Fibroblast of villous mesenchyme (primary cell): Measurements from ENCODE around the gene GMDS. TPM values are rescaled to one million over a fixed set of nuclear protein-coding genes. Genes with fewer than 3 reads are reported as not detected.

Experiments
- DNase-seq: peaks from one replicate; pipeline ENCODE4 v3.0.0-alpha.2; 2010; ENCODE audit warnings: low read depth
- H3K4me3 ChIP-seq: 2 replicates; pipeline ENCODE4 v1.5.1; 2011; ENCODE audit warnings: low read depth, mild to moderate bottlenecking, low read length
- total RNA-seq: library from RNA; depleted of rRNA; stranded (reverse); fragments of >200 nt; gene quantifications from 2 replicates; pipeline ENCODE4 v1.2.3, GENCODE V29; 2012
- TF ChIP-seq, protein P1 (sequence below): IDR thresholded peaks from 2 replicates; pipeline ENCODE4 v1.5.1; 2012; ENCODE audit warnings: low read depth, mild to moderate bottlenecking, low read length; ENCODE audit not compliant: insufficient read depth

The GMDS gene
- total RNA-seq, 1 donor = 6.5 TPM

DNA sequence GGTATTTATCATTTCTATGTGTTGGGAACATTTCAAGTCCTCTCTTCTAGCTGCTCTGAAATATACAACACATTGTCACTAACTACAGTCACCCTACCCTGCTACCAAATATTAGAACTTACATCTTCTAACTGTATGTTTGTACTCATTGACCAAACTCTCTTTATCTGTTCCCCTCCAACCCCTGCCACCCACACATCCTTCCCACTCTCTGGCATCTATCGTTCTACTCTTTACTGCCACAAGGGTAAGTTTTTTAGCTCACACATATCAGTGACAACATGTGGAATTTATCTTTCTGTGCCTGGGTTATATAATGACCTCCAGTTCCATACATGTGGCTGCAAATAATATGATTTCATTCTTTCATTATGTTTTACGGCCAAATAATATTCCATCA is 171.9 kb downstream of the GMDS start:
- no peak overlapping the region for H3K4me3 ChIP-seq
- TF ChIP-seq, protein P1, sequence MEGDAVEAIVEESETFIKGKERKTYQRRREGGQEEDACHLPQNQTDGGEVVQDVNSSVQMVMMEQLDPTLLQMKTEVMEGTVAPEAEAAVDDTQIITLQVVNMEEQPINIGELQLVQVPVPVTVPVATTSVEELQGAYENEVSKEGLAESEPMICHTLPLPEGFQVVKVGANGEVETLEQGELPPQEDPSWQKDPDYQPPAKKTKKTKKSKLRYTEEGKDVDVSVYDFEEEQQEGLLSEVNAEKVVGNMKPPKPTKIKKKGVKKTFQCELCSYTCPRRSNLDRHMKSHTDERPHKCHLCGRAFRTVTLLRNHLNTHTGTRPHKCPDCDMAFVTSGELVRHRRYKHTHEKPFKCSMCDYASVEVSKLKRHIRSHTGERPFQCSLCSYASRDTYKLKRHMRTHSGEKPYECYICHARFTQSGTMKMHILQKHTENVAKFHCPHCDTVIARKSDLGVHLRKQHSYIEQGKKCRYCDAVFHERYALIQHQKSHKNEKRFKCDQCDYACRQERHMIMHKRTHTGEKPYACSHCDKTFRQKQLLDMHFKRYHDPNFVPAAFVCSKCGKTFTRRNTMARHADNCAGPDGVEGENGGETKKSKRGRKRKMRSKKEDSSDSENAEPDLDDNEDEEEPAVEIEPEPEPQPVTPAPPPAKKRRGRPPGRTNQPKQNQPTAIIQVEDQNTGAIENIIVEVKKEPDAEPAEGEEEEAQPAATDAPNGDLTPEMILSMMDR = no peak
- DNase-seq = no peak

DNA sequence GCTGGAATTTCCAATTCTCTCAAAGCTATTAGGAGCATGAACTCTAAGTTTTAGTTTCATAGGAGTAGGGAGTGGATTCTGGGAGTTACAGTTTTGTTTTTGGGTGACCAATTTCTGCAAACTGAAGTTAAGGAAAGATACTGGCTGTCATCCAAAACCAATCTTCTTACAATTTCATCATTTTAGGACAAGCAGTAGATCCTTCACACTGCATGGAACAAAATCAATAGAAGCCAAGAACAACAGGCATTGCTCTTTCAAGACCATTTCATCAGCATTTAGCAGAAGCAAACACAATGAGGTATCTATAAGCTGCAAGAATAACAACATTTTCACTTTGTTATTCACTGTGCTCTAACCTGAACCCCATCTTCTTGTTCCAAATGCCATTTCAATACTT is 173.0 kb downstream of the GMDS start:
- DNase-seq = peak; percentile 7
- TF ChIP-seq, protein P1 = no peak
- no peak overlapping the region for H3K4me3 ChIP-seq

DNA sequence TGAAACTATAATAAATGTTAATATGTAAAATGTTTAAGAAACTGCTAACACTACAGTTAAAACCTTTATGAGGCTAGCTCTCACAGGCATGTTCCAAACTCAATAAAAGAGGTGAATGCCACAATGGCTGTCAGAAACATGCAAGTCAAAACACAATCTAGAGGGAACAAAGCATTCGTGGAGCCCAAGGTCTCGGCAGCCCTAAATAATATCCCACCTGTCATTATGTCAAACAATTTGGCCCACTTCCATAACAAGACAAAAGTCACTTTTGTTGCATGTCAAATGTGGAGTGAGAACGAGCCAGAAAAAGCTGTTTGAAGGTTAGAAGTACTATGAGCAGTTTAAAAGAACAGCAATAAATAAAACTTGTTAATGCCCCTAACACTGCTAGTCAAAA is 181.9 kb downstream of the GMDS start:
- no peak for DNase-seq
- no peak overlapping the region for H3K4me3 ChIP-seq
- TF ChIP-seq, protein P1 = no peak

DNA sequence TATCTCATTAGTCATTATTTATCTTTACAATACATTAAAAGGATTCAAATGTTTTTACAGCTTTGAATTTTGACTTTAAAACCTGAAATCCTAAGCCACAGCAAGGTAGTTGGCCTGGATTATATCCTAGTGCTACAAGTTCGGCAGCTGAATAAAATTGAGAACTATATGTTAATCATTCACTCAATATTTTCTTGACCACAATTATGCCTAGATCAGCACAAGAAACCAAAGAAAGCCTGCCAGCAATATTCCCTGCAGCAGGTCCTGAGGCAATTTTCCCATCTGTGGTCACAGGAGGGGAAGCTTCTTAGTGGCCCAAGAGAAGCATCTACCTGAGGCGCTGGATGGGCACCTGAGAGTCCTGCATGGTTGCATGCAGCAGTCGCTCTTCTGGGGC is 183.5 kb downstream of the GMDS start:
- TF ChIP-seq, protein P1 = no peak
- no peak for DNase-seq
- H3K4me3 ChIP-seq = no peak overlapping the region

- no peak for DNase-seq
- no peak overlapping the region for H3K4me3 ChIP-seq
- TF ChIP-seq, protein P1 = no peak
Observed at GRCh38 chr6:2055911-2056310, 189.5 kb downstream of the GMDS start.

DNA sequence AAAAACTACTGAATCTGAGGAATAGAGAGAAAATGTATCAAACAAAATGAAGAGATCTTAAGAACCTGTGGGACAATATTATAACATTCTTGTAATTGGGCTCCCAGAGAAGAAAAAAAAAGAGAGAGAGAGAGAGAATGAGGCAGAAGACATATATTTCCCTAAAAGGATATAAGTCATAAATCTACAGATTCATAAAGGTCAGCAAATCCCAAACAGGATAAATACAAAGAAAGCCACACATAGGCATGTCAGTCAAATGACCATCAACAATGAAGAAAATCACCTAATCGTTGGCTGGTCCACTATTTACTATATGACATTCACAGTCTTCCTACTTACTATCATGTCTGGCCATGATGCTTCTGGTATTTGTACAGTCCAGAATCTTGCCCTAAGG is 190.3 kb downstream of the GMDS start:
- no peak for DNase-seq
- TF ChIP-seq, protein P1 = no peak
- H3K4me3 ChIP-seq = no peak overlapping the region

- DNase-seq = no peak
- TF ChIP-seq, protein P1 = no peak
- H3K4me3 ChIP-seq = no peak overlapping the region
Observed at GRCh38 chr6:2054516-2055067, 190.8 kb downstream of the GMDS start.
